Esophagus muscularis mucosa (tissue), 4 donors: ENCODE data around the gene RHD.

Experiments
- CTCF ChIP-seq, 3 experiments: fragments of 200-600 bp in 2 of 3; fragments of 450-650 bp in 1 of 3; sonication (generic) in 2 of 3; IDR thresholded peaks; one replicate each; pipeline ENCODE4 v1.5.1; 2017 to 2019; ENCODE audit warnings: antibody characterized with exemption in 3 of 3, mild to moderate bottlenecking in 2 of 3, moderate library complexity in 1 of 3
- EP300 ChIP-seq: sonication (generic); formaldehyde crosslinking; IDR thresholded peaks from one replicate; pipeline ENCODE4 v1.6.1; 2017; ENCODE audit warnings: antibody characterized with exemption
- POLR2A ChIP-seq: fragments of 450-650 bp; IDR thresholded peaks from one replicate; pipeline ENCODE4 v1.6.1; 2017; ENCODE audit warnings: antibody characterized with exemption, moderate library complexity, mild to moderate bottlenecking, low read depth

GRCh38 chr1:25343872-25344271 lies 71.6 kb downstream of the RHD start:
- TF ChIP-seq CTCF (IDR thresholded peaks at IDR 0.05) (no peak), EP300 (no peak), POLR2A (no peak)
